ENCODE data around the gene GIT2.

Gene GIT2

DNA sequence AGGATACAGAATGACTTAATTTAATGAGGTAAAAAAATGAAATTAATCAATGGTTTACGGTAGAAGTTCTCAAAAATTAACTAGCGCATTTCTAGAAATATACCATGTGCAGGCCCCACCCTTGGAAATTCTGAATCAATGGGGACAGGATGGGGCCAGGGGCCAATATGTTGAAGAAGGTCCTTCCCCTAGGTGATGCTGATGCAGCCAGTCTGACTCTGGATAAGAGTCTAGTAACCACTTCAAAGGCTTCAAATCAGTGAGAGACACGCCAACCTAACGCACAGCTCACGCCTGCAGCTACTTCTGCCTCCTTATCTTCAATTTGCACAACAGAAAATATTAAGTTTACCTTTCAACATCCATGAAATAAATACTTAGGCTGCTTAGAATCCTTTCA is 14.9 kb downstream of the GIT2 start:
- intact Hi-C loops (cut with micrococcal nuclease): no loop called here
- no peaks in the 10 kb centered on the region for H3K27me3 Mint-ChIP-seq
- no peak overlapping the region for H3K4me3 Mint-ChIP-seq
- H3K4me1 Mint-ChIP-seq (ENCODE audit: low read depth): peaks cover 35% of the 10 kb centered on the region
- no peaks in the 10 kb centered on the region for H3K9me3 Mint-ChIP-seq
- peaks cover 98% of the 10 kb centered on the region for H3K36me3 Mint-ChIP-seq (ENCODE audit: low read depth)
- no peak overlapping the region for H3K27ac Mint-ChIP-seq

DNA sequence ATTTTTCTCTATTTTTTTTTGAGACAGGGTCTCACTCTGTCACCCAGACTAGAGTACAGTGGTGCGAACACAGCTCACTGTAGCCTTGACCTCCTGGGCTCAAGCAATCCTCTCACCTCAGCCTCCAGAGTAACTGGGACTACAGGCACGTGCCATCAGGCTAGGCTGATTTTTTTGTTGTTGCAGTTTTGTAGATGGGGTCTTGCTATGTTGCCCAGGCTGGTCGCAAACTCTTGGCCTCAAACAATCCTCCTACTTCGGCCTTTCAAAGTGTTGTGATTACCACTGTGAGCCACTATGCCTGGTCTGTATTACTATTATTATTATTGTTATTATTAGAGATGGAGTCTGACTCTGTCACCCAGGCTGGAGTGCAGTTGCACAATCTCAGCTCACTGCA is 23.3 kb downstream of the GIT2 start:
- Mint-ChIP-seq H3K4me3 (no peak overlapping the region), H3K27me3 (no peaks in the 10 kb centered on the region), H3K4me1 (ENCODE audit: low read depth) (peaks cover 16% of the 10 kb centered on the region), H3K9me3 (no peaks in the 10 kb centered on the region), H3K36me3 (ENCODE audit: low read depth) (peaks cover 99% of the 10 kb centered on the region), H3K27ac (no peak overlapping the region)
- intact Hi-C loops (cut with micrococcal nuclease): no loop called here

DNA sequence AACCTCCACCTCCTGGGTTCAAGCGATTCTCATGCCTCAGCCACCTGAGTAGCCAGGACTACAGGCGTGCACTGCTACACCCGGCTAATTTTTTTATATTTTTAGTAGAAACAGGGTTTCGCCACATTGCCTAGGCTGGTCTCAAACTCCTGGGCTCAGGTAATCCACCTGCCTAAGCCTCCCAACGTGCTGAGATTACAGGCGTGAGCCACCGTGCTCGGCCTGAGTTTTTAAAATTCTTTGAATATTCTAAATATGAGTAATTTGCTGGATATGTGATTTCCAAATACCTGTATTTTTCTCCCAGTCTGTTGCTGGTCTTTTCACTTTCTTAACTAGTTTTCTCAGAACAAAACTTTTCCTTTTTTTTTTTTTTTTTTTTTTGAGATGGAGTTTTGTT is 27.4 kb downstream of the GIT2 start:
- Mint-ChIP-seq H3K36me3 (ENCODE audit: low read depth) (peaks cover 97% of the 10 kb centered on the region), H3K9me3 (no peaks in the 10 kb centered on the region), H3K4me1 (ENCODE audit: low read depth) (peaks cover 16% of the 10 kb centered on the region), H3K27me3 (no peaks in the 10 kb centered on the region), H3K4me3 (no peak overlapping the region), H3K27ac (no peak overlapping the region)
- intact Hi-C loops (cut with micrococcal nuclease): no loop called here

DNA sequence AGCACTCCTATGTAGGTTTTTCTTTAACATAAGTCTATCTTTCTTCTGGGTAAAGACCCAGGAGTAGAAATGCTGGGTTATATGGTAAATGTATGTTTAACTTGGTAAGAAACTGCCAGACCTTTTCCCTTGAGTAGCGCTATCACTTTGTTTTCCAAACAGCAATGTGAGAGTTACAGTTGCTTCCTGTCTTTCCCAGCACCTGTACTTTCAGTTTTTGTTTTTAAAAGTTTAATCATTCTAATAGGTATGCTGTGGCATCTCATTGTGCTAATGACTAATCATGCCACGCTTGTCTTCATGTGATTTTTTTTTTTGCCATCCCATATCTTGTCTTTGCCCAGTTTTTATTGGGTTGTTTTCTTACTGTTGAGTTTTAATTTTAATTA is 28.1 kb downstream of the GIT2 start:
- Mint-ChIP-seq H3K4me3 (no peak overlapping the region), H3K4me1 (ENCODE audit: low read depth) (peaks cover 10% of the 10 kb centered on the region), H3K36me3 (ENCODE audit: low read depth) (peaks cover 97% of the 10 kb centered on the region)

DNA sequence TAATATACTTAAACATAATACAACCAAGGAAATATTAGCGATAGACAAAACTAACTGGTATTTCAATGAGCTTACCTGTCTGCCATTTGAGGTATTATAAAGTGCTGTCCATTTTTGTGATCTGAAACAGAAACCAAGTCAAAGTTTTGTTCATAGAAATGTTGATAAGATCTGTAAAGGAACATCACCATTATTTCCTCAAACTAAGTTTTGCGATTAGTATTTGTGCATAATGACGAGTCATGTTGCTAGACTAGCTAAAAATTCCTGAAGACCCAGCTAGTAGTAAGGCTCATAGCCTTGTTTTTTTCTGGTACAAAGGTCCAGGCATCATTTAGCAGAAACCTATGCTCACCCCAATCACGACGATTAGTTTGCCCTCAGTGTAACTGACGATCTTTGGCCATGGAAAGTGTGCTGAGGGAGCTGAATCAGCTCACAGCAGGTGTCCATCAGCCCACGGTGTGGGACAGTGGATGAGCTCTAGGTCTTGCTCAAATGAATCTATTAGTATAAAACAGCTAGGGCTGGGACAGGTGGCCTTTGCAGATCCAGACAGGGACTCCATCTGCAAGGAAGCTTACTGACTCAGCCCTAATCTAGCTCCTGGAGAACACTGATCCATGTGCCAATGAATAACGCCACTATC is 28.7 kb downstream of the GIT2 start:
- H3K27me3 Mint-ChIP-seq: no peaks in the 10 kb centered on the region
- H3K4me3 Mint-ChIP-seq: no peak overlapping the region
- peaks cover 10% of the 10 kb centered on the region for H3K4me1 Mint-ChIP-seq (ENCODE audit: low read depth)
- H3K36me3 Mint-ChIP-seq (ENCODE audit: low read depth): peaks cover 97% of the 10 kb centered on the region
- no peak overlapping the region for H3K27ac Mint-ChIP-seq
- no peaks in the 10 kb centered on the region for H3K9me3 Mint-ChIP-seq
- intact Hi-C loops (cut with micrococcal nuclease): no loop called here

More for the DNA sequence above, 28.1 kb downstream of the GIT2 start:
- Mint-ChIP-seq H3K27me3 (no peaks in the 10 kb centered on the region), H3K27ac (no peak overlapping the region), H3K9me3 (no peaks in the 10 kb centered on the region)
- intact Hi-C loops (cut with micrococcal nuclease): no loop called here

DNA sequence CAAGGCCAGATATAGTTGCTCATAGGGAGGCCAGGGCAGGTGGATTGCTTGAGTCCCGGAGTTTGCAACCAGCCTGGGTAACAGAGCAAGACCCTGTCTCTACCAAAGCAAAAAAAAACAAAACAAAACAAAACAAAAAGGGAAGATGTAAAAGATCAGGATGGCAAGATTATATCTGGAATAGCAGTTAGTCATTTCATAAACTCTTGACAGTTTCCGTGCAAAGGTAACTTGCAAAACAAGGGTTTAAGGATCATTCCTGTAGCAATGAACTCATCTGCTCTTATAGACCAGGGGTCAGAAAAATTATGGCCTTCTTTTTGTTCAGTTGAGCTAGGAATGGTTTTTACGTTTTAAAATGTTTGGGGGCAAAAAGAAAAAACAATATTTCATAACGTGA is 29.6 kb downstream of the GIT2 start:
- Mint-ChIP-seq H3K36me3 (ENCODE audit: low read depth) (peaks cover 97% of the 10 kb centered on the region), H3K4me1 (ENCODE audit: low read depth) (peaks cover 10% of the 10 kb centered on the region), H3K4me3 (no peak overlapping the region), H3K27me3 (no peaks in the 10 kb centered on the region), H3K9me3 (no peaks in the 10 kb centered on the region), H3K27ac (no peak overlapping the region)
- intact Hi-C loops (cut with micrococcal nuclease): no loop called here

DNA sequence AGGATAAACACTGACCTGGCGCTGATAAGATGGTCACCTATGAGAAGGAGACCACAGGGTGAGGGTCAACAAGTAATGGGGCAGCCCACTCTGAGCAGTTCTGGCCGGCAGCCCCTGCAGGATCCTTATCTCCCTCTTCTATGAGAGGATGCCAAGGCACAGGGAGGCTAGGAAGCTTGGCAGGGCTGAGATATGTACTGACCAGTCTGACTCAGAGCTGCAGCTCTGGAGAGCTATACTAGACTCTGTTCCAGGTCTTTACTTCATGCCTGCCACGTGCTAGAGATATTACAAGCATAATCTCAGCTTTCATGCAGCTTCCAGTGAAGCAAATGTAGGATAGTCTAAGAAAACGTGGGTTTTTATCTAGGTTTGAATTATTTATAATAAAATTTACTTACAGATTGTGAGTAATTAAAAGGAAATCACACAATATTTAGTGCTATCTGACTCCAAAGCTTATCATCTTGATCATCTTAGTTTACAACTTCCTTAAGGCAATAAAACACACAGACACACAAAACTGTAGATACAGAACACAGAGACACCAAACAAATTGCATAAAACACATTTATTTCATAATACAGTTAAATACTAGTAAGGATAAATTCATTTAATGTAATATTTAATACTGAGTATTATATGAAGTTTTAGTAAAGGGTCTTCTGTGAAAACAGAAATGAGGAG is 32.3 kb downstream of the GIT2 start:
- peaks cover 94% of the 10 kb centered on the region for H3K36me3 Mint-ChIP-seq (ENCODE audit: low read depth)
- peaks cover 10% of the 10 kb centered on the region for H3K4me1 Mint-ChIP-seq (ENCODE audit: low read depth)
- no peaks in the 10 kb centered on the region for H3K9me3 Mint-ChIP-seq
- H3K27me3 Mint-ChIP-seq: no peaks in the 10 kb centered on the region
- intact Hi-C loops (cut with micrococcal nuclease): no loop called here
- H3K27ac Mint-ChIP-seq: no peak overlapping the region
- no peak overlapping the region for H3K4me3 Mint-ChIP-seq

DNA sequence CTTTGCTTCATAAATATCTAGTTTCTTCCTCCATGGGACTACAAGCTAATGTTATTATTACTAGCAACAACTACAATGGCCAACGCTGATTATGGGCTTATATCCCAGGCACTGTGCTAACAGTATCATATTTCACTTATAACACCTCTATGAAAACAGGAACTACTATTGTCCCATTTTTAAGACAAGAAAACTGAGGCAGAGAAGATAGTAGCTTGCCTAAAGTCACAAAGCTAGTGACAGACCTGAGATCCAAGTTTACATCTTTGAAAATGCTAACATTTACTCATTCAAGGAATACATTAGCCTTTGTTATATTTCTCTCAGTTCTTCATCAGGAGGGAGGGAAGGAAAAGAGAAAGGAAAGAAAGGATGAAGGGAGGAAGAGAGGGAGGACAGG is 32.8 kb downstream of the GIT2 start:
- Mint-ChIP-seq H3K27me3 (no peaks in the 10 kb centered on the region), H3K4me1 (ENCODE audit: low read depth) (peaks cover 10% of the 10 kb centered on the region), H3K9me3 (no peaks in the 10 kb centered on the region), H3K36me3 (ENCODE audit: low read depth) (peaks cover 94% of the 10 kb centered on the region), H3K4me3 (no peak overlapping the region), H3K27ac (no peak overlapping the region)
- intact Hi-C loops (cut with micrococcal nuclease): no loop called here

DNA sequence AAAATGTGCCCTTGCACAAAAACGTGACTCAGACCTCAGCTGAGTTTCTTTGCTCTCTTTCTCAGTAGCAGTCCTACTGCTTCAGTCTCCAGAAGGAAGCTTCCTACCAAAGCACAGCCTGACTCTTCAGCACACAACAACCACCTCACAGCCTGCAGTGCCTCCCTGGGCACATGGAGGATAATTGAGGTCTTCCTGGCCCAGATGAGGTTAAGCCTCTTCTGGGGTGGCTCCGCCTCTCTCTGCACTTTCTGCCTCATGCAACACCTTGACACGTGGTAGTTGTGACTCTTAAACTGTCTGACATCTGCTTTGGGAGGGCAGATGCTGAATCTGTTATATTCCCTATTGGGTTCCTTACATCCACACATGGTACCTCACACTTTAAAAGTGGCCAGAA is 33.8 kb downstream of the GIT2 start:
- no peak overlapping the region for H3K27ac Mint-ChIP-seq

DNA sequence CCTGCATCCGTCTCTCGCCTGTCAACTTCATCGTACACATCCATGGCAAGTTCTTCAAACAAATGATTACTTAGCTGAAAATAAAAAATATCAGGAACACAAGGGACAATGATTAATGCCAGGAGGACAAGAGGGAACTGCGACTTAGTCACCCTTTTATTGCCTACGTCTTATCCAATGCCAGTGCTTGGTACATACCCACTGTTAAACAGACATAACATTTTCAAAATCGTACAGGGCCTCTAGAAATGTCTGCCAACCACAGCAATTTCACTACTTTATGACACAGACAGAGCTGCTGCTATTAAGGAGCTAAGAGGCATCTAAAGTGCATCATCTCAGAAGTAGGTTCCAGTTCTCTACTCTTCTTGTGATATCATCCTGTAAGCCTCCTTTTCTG is 34.6 kb downstream of the GIT2 start:
- Mint-ChIP-seq H3K27ac (no peak overlapping the region), H3K4me1 (ENCODE audit: low read depth) (no peaks in the 10 kb centered on the region), H3K9me3 (no peaks in the 10 kb centered on the region), H3K36me3 (ENCODE audit: low read depth) (peaks cover 97% of the 10 kb centered on the region), H3K4me3 (no peak overlapping the region), H3K27me3 (no peaks in the 10 kb centered on the region)
- intact Hi-C loops (cut with micrococcal nuclease): no loop called here

More for the DNA sequence above, 33.8 kb downstream of the GIT2 start:
- no peak overlapping the region for H3K4me3 Mint-ChIP-seq
- H3K4me1 Mint-ChIP-seq (ENCODE audit: low read depth): peaks cover under 1% of the 10 kb centered on the region
- intact Hi-C loops (cut with micrococcal nuclease): no loop called here
- no peaks in the 10 kb centered on the region for H3K9me3 Mint-ChIP-seq
- H3K36me3 Mint-ChIP-seq (ENCODE audit: low read depth): peaks cover 94% of the 10 kb centered on the region
- no peaks in the 10 kb centered on the region for H3K27me3 Mint-ChIP-seq

DNA sequence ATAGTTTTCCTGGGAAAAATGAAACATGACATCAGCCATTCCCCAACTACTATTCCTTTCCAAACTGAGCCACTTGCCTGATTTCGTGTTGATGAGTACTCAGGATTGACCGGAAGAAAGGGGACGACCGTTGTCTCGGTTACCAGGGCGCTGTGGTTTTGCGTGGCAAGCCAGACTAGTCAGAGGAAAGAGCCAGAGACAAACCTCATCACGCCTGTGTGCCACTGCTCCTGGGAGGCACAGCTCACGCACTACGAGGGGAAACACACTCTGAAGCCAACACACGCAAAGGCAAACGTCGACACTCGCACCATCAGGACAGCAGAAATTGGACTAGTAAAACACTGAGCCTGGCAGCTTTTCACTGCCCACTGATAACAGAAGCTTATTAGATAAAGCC is 35.0 kb downstream of the GIT2 start:
- no peaks in the 10 kb centered on the region for H3K9me3 Mint-ChIP-seq
- H3K4me1 Mint-ChIP-seq (ENCODE audit: low read depth): no peaks in the 10 kb centered on the region
- no peak overlapping the region for H3K4me3 Mint-ChIP-seq
- H3K36me3 Mint-ChIP-seq (ENCODE audit: low read depth): peaks cover 97% of the 10 kb centered on the region
- H3K27ac Mint-ChIP-seq: no peak overlapping the region
- intact Hi-C loops (cut with micrococcal nuclease): no loop called here
- no peaks in the 10 kb centered on the region for H3K27me3 Mint-ChIP-seq

DNA sequence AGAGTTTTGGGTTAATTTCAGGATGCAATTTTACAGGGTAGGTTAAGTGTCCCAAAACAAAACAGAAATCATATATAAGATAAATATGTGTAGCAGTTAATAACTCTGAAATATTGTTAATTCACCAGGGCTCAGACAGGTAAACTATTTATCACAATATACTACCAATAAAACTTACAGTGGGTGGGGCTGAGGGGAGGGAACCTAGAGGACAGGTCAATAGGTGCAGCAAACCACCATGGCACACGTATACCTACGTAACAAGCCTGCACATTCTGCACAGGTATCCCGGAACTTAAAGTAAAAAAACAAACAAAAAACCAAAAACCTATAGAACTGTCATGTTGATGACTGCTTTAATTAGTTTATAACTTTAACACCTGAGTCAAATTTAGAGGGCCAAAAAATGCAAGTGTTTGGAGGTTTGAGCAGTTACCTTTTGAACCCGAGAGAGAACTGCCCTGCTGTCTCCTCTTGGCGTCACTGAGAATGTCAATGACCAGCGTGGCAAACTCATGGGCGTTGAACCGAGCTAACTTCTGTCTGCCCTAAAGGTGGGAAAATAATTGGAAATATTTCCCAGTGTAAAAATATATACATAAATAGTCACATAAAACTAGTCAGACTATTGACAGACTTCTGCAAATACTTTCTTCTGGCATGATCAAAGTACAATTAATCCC is 36.6 kb downstream of the GIT2 start:
- no peaks in the 10 kb centered on the region for H3K27me3 Mint-ChIP-seq
- H3K9me3 Mint-ChIP-seq: no peaks in the 10 kb centered on the region
- no peaks in the 10 kb centered on the region for H3K4me1 Mint-ChIP-seq (ENCODE audit: low read depth)
- peaks cover 97% of the 10 kb centered on the region for H3K36me3 Mint-ChIP-seq (ENCODE audit: low read depth)
- H3K27ac Mint-ChIP-seq: no peak overlapping the region
- H3K4me3 Mint-ChIP-seq: no peak overlapping the region
- intact Hi-C loops (cut with micrococcal nuclease): no loop called here

DNA sequence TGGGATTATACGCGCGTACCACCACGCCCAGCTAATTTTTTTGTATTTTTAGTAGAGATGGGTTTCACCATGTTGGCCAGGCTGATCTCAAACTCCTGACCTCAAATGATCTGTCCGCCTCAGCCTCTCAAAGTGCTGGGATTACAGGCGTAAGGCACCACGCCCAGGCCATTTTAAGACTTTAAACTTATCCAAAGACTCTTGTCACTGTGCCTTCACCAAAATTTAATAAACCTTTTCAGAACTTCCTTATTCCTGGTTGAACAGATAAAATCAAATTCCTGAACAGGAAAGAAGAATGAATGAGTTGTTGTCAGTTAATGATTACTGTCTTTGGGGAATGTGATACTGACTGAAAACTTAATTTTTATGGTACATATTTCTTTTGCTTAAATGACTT is 37.8 kb downstream of the GIT2 start:
- intact Hi-C loops (cut with micrococcal nuclease): no loop called here
- no peaks in the 10 kb centered on the region for H3K27me3 Mint-ChIP-seq
- no peaks in the 10 kb centered on the region for H3K9me3 Mint-ChIP-seq
- H3K36me3 Mint-ChIP-seq (ENCODE audit: low read depth): peaks cover 97% of the 10 kb centered on the region
- H3K27ac Mint-ChIP-seq: peak overlapping the region; percentile 46
- peaks cover 3% of the 10 kb centered on the region for H3K4me1 Mint-ChIP-seq (ENCODE audit: low read depth)
- no peak overlapping the region for H3K4me3 Mint-ChIP-seq

DNA sequence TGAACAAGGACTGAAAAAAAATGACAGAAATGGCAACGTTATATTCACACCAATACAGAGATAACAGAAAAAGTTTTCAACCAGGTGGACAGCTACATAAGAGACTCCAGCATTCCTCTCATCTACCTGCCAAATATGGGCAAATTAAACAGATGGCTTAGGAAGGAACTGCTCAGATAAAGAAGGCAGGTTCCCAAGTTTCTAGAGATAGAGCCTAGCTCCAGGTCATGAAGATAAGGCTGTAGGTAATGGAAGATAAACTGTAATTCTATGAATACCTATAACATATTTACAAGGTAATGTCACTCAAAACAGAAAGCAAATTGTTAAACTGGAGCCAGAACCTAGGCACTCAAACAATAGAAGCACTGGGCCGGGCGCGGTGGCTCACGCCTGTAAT is 42.5 kb downstream of the GIT2 start:
- Mint-ChIP-seq H3K4me1 (ENCODE audit: low read depth) (peaks cover 23% of the 10 kb centered on the region), H3K36me3 (ENCODE audit: low read depth) (peaks cover 100% of the 10 kb centered on the region), H3K9me3 (no peaks in the 10 kb centered on the region), H3K27ac (peak overlapping the region; percentile 77), H3K4me3 (no peak overlapping the region), H3K27me3 (no peaks in the 10 kb centered on the region)
- intact Hi-C loops (cut with micrococcal nuclease): no loop called here
